Natural killer cell (primary cell): ENCODE results near the gene CBR3. TPM values are rescaled to one million over a fixed set of nuclear protein-coding genes. Genes with fewer than 3 reads are reported as not detected.
A peak's percentile ranks its signal among the peaks of the same experiment; 100 is the strongest.

Experiments
- ATAC-seq, 3 donors: fragments of 150-1000 bp in 2 of 3; fragments of 200-7000 bp in 1 of 3; cut with Tn5 transposase; 1 replicate in 1 of 3; 2 replicates in 2 of 3; pipeline ENCODE4 v1.10.0; 2021; ENCODE audit warnings: mild to moderate bottlenecking in 2 of 3, moderate library complexity in 2 of 3
- DNase-seq, 2 donors: peaks; one replicate each; pipeline versions ENCODE4 v3.0.0 to v3.0.0-alpha.2; 2013 to 2021; ENCODE audit warnings: mixed read lengths in 1 of 2
- H3K27ac ChIP-seq: one replicate; pipeline ENCODE4 v1.5.1; 2013; ENCODE audit warnings: mild to moderate bottlenecking, low read length
- H3K27me3 ChIP-seq: one replicate; pipeline ENCODE4 v1.6.1; 2013; ENCODE audit warnings: low read length; ENCODE audit not compliant: control insufficient read depth, insufficient read depth
- H3K36me3 ChIP-seq: one replicate; pipeline ENCODE4 v1.6.1; 2013; ENCODE audit warnings: low read length; ENCODE audit not compliant: control insufficient read depth, insufficient read depth
- H3K4me1 ChIP-seq: one replicate; pipeline ENCODE4 v1.6.1; 2013; ENCODE audit warnings: low read length; ENCODE audit not compliant: control insufficient read depth, insufficient read depth
- H3K4me3 ChIP-seq: one replicate; pipeline ENCODE4 v1.5.1; 2013; ENCODE audit warnings: low read length
- H3K9me3 ChIP-seq: one replicate; pipeline ENCODE4 v1.6.1; 2013; ENCODE audit warnings: low read length; ENCODE audit not compliant: control insufficient read depth, insufficient read depth
- H3K27ac Mint-ChIP-seq, 2 donors: one replicate each; pipeline ENCODE4 v1.8.0; 2022; ENCODE audit warnings: mild to moderate bottlenecking in 2 of 2, mixed read lengths in 2 of 2, moderate library complexity in 1 of 2
- H3K27me3 Mint-ChIP-seq, 2 donors: one replicate each; pipeline ENCODE4 v1.8.0; 2022; ENCODE audit warnings: low read depth in 2 of 2, mixed read lengths in 2 of 2
- H3K36me3 Mint-ChIP-seq: one replicate; pipeline ENCODE4 v1.8.0; 2022; ENCODE audit warnings: mixed read lengths
- H3K4me1 Mint-ChIP-seq, 2 donors: one replicate each; pipeline ENCODE4 v1.8.0; 2022; ENCODE audit warnings: mixed read lengths in 2 of 2
- H3K4me3 Mint-ChIP-seq: one replicate; pipeline ENCODE4 v1.8.0; 2022; ENCODE audit warnings: mild to moderate bottlenecking, moderate library complexity, mixed read lengths
- H3K9me3 Mint-ChIP-seq, 2 donors: one replicate each; pipeline ENCODE4 v1.8.0; 2022; ENCODE audit warnings: mixed read lengths in 2 of 2
- WGBS: methylation state at CpG from one replicate; pipeline ENCODE4 v1.1.7; 2013; ENCODE audit warnings: missing lambda C conversion rate; ENCODE audit not compliant: insufficient coverage; 5-methylcytosine and 5-hydroxymethylcytosine counted together
- intact Hi-C: fragments of 100-400 bp; cut with micrococcal nuclease; formaldehyde crosslinking; loops from one replicate; pipeline ENCODE4 v1.14.2; 2022
- total RNA-seq, 4 donors: library from RNA; stranded (reverse); fragments of 120-200 nt in 1 of 4; gene quantifications; one replicate each; pipeline versions ENCODE4 v1.2.3 to v1.2.4, GENCODE V29; 2013 to 2022
- TF ChIP-seq, protein P1 (sequence below): fragments of 200-600 bp; IDR thresholded peaks from one replicate; pipeline ENCODE4 v1.8.0; 2022; ENCODE audit warnings: antibody characterized with exemption

The CBR3 gene
- total RNA-seq, 3 donors from 2014 or later (not counting 1 experiment from before 2014, with no cell fraction given), result 0.95 to 1.5 (median 1.2) TPM

DNA sequence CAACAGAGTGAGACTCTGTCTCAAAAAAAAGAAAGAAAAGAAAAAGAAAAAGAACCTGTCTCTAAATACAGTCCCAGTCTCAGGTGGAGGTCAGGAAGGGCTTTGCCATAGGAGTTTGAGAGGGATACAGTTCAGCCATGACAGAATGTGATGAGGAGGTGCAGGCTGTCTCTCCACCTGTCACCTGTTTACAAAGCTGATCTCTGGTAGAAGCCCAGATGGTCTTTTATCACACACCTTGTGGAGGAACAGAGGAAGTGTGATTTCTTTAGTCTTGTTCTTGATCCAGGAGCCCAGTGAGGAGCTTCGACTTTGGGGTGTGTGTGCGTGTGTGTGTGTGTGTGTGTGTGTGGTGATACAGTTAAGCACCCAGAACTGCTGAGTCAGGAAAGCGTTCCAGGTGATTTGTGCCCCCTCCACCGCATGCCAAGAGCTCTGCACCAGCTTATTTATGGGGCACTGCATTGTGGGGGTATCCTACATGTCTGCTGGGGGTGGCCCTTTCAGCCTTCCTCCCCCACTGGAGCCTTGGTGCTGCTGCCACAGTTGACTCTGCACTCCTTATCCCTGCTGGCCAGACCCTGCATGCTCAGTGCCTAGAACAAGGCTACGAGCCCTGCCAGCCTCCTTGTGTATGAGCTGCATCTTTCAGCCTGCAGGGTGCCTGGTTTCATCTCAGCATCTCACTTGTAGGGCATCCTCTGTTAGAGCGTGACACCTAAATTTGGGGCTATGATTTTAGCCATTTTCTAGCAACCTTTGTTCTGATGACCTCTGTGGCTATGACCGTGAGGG, 41.1 kb downstream of the CBR3 start:
- no peak overlapping the region for H3K4me3 Mint-ChIP-seq
- ATAC-seq, result no peak
- TF ChIP-seq, protein P1, sequence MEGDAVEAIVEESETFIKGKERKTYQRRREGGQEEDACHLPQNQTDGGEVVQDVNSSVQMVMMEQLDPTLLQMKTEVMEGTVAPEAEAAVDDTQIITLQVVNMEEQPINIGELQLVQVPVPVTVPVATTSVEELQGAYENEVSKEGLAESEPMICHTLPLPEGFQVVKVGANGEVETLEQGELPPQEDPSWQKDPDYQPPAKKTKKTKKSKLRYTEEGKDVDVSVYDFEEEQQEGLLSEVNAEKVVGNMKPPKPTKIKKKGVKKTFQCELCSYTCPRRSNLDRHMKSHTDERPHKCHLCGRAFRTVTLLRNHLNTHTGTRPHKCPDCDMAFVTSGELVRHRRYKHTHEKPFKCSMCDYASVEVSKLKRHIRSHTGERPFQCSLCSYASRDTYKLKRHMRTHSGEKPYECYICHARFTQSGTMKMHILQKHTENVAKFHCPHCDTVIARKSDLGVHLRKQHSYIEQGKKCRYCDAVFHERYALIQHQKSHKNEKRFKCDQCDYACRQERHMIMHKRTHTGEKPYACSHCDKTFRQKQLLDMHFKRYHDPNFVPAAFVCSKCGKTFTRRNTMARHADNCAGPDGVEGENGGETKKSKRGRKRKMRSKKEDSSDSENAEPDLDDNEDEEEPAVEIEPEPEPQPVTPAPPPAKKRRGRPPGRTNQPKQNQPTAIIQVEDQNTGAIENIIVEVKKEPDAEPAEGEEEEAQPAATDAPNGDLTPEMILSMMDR, result no peak
- no peaks in the 10 kb centered on the region for H3K36me3 Mint-ChIP-seq
- peak overlapping the region; percentile 81 to 91 for H3K27ac Mint-ChIP-seq
- peaks cover 21 to 28% of the 10 kb centered on the region in 2 donors for H3K4me1 Mint-ChIP-seq
- Histone ChIP-seq H3K4me1 (peaks cover 25% of the 10 kb centered on the region), H3K9me3 (no peaks in the 10 kb centered on the region), H3K27me3 (no peaks in the 10 kb centered on the region), H3K4me3 (no peak overlapping the region), H3K27ac (no peak overlapping the region), H3K36me3 (no peaks in the 10 kb centered on the region)
- no peaks in the 10 kb centered on the region for H3K9me3 Mint-ChIP-seq
- intact Hi-C loops, result no loop called here
- no peaks in the 10 kb centered on the region for H3K27me3 Mint-ChIP-seq
- WGBS, result 78% methylated on average over 7 of the region's 7 CpGs
- DNase-seq, result peak in 1 of 2 donors; percentile 24

DNA sequence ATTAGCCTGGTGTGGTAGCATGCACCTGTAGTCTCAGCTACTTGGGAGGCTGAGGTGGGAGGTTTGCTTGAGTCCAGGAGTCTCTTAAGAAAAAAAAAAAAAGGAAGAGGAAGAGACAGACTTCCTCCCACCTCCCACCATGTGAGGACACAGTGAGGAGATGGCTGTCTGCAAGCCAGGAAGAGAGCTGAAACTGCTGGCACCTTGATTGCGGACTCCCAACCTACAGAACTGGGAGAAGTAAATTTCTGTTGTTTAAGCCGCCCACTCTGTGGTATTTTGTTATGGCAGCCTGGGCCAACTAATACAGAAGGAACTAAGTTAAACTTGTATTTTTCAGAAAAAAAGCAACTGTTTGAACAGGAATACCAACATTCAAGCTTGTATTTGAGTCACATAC, 43.5 kb downstream of the CBR3 start:
- peaks cover 15% of the 10 kb centered on the region for H3K4me1 ChIP-seq
- H3K4me3 Mint-ChIP-seq, result no peak overlapping the region
- H3K36me3 Mint-ChIP-seq, result no peaks in the 10 kb centered on the region
- peaks cover 21 to 29% of the 10 kb centered on the region in 2 donors for H3K4me1 Mint-ChIP-seq
- no peaks in the 10 kb centered on the region for H3K9me3 Mint-ChIP-seq
- TF ChIP-seq, protein P1, result no peak
- no peak overlapping the region for H3K27ac ChIP-seq
- intact Hi-C loops, result no loop called here
- H3K4me3 ChIP-seq, result no peak overlapping the region
- H3K27me3 Mint-ChIP-seq, result no peaks in the 10 kb centered on the region
- H3K9me3 ChIP-seq, result no peaks in the 10 kb centered on the region
- ATAC-seq (no peak), DNase-seq (no peak)
- no peak overlapping the region for H3K27ac Mint-ChIP-seq
- WGBS, result 88% methylated on average over 2 of the region's 2 CpGs
- H3K27me3 ChIP-seq, result no peaks in the 10 kb centered on the region
- no peaks in the 10 kb centered on the region for H3K36me3 ChIP-seq

DNA sequence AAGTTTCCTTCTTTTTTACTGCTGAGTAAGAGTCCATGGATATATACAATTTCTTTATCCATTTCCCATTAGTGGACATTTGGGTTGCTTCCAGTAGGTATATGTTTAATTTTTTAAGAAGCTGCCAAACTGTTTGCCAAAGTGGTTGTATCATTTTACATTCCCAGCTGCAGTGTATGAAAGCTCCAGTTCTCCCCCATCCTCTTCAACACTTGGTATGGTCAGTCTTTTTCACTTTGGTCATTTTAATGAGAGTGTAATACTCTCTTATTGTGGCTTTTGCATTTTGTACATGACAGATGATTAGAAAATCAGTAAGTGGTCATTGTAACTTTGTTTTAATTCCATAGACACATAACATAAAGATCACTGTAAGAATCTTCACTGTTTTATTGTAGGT, 44.3 kb downstream of the CBR3 start:
- H3K9me3 ChIP-seq, result no peaks in the 10 kb centered on the region
- peaks cover 8% of the 10 kb centered on the region for H3K4me1 ChIP-seq
- no peaks in the 10 kb centered on the region for H3K36me3 ChIP-seq
- H3K36me3 Mint-ChIP-seq, result no peaks in the 10 kb centered on the region
- TF ChIP-seq, protein P1, result no peak
- intact Hi-C loops, result no loop called here
- H3K9me3 Mint-ChIP-seq, result no peaks in the 10 kb centered on the region
- no peak overlapping the region for H3K27ac Mint-ChIP-seq
- H3K27ac ChIP-seq, result no peak overlapping the region
- ATAC-seq (no peak), DNase-seq (no peak)
- no peaks in the 10 kb centered on the region for H3K27me3 ChIP-seq
- no peak overlapping the region for H3K4me3 ChIP-seq
- H3K4me1 Mint-ChIP-seq, result peaks cover 16 to 24% of the 10 kb centered on the region in 2 donors
- H3K4me3 Mint-ChIP-seq, result no peak overlapping the region
- no peaks in the 10 kb centered on the region for H3K27me3 Mint-ChIP-seq

DNA sequence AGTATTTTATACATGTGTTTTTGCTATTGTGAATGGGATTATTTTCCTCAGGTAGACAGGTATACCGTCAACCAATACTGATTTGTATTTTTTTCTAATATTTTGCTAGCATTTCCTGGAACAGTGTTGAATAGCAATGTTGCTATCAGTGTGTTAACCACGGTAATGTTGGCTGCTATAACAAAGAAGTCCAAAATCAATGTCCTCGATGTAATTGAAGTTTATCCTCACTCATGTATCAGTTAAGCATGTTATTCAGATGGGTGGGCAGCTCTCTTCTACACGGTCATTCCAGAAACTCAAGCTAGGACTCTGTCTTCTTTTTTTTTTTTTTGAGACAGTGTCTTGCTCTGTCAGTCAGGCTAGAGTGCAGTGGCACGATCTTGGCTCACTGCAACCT, 46.1 kb downstream of the CBR3 start:
- Mint-ChIP-seq H3K4me1 (peaks cover 10 to 18% of the 10 kb centered on the region in 2 donors), H3K27ac (no peak overlapping the region), H3K36me3 (no peaks in the 10 kb centered on the region), H3K9me3 (no peaks in the 10 kb centered on the region), H3K27me3 (no peaks in the 10 kb centered on the region), H3K4me3 (no peak overlapping the region)
- Histone ChIP-seq H3K27ac (no peak overlapping the region), H3K9me3 (no peaks in the 10 kb centered on the region), H3K4me1 (no peaks in the 10 kb centered on the region), H3K4me3 (no peak overlapping the region), H3K27me3 (no peaks in the 10 kb centered on the region), H3K36me3 (no peaks in the 10 kb centered on the region)
- intact Hi-C loops, result no loop called here
- TF ChIP-seq, protein P1, result no peak
- DNase-seq, result no peak
- no peak for ATAC-seq
- WGBS, result 92% methylated on average over 4 of the region's 5 CpGs
